Measurements from ENCODE around the gene HEBP2.
A peak's percentile ranks its signal among the peaks of the same experiment; 100 is the strongest.

HEBP2 gene

DNA sequence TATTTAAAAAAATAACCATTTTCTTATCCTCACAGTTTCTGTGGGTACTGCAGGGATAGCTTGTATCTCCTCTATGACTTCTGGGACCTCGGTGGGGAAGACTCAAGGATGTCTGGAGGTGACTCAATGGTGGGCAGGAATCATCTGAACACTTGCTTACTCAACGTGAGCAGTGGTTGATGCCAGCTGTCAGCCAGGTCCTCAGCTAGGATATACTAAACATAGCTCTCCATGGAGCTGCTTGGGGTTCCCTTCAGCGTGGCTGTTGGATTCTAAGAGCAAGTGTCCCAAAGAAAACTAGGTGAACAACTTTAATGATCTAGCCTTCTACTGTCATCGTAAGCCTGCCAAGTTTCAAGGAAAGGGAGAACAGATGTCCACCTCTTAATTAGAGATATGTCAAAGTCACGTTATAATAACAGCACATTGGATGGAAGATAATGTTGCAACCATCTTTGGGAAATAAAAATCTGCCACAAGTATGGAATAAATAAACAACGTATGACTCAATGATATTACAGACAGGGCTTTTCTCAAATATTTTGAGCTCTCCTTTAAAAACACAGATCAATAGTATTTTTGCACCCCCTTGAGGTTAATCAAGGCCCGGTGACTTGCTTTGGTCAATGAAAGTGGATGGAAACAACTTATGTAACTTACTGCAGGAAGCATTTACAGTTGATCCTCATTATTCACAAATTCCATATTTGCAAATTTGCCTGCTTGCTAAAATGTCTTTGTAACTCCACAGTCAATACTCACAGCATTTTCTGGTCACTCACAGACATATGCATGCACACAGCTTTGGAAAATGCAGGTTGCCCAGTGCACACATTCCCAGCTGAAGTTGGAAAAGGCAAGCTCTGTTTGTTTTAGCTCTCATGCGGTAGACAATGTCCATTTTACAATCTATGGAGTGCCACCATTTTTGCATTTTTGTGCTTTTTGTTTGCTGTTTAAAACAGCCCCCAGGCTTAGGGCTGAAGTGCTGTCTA is 6.6 kb upstream of the HEBP2 start:
- no peak for DNase-seq (ENCODE audit: low spot score)

DNA sequence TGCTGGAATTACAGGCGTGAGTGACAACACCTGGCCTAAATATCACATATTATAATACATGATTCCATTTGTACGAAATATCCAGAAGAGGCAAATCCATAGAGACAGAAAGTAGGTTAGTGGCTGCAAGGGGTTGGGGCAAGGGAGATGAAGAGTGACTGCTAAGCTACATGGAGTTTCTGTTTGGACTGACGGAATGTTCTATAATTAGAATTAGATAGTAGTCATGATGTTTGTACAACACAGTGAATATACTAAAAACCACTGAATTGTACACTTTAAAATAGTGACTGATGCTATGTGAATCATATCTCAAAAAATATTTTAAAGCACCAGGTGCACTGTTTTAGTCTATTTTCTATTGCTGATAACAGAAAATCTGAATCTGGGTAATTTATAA is 3.7 kb upstream of the HEBP2 start:
- no peak for DNase-seq (ENCODE audit: low spot score)

- DNase-seq (ENCODE audit: low spot score), result no peak
Measured at GRCh38 chr6:138401960-138402837, 1.8 kb upstream of the HEBP2 start.

DNA sequence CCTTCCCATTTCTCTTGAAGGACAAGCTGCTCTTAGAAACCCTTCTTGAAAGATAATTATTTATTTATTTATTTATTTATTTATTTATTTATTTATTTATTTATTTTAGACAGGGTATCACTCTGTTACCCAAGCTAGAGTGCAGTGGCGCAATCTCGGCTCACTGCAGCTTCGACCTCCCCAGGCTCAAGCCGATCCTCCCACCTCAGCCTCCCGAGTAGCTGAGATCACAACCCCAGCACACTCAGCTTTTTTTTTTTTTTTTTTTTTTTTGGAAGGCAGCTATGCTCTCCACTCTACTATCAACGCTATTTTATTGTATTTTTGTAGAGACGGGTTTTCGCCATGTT is 1.2 kb upstream of the HEBP2 start:
- no peak for DNase-seq (ENCODE audit: low spot score)

DNA sequence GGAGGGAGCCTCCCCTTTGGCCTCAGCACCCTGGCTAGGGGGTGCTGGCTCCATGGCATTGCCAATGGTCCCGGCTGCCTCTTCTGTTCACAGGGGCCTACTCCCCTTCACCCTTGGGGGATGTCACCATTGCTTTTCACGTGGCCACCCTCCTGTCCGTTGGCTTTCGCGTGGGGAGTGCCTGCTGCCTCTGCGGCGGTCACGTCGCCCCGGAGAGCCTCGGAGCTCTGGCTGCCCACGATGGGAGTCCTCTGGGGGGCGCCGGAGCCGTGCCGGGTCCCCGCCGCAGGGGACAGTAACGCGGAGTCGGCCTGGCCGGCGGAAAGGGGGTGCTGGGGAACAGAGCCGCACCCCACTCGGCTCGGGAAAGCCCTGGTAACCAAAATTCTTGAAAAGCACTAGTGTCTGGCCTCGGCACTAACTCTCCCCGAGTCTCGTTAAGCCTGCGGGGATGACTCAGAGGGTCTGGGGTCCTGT is 661 bp upstream of the HEBP2 start:
- peak; percentile 43 for DNase-seq (ENCODE audit: low spot score)

DNA sequence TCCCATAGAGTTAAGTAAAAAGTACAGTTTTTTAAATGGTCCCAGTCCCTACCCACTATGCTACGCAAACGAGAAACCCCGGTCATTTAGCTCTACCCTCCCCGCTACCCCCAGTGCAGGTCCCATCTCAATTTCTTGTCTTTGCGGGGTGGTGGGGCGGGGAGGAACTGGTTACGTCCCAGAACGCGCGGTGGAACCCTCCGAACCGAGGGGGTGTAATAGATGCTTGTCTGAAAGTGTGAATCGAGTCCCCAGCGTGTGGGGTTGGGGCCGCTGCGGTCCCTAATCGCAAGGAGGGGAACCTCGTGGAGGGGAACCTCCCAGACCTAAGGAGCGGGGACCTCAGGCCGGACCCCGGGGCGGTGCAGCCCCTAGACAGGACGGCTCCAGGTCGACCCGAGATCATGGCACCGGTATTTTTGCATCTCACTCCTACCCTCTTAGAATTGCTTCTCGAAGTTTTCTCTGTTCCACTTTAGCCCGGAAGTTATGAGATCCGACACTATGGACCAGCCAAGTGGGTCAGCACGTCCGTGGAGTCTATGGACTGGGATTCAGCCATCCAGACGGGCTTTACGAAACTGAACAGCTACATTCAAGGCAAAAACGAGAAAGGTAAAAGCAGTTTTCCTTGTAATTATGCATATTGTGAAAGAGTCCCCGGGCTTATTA is 779 bp downstream of the HEBP2 start:
- DNase-seq (ENCODE audit: low spot score), result peak; percentile 55

DNA sequence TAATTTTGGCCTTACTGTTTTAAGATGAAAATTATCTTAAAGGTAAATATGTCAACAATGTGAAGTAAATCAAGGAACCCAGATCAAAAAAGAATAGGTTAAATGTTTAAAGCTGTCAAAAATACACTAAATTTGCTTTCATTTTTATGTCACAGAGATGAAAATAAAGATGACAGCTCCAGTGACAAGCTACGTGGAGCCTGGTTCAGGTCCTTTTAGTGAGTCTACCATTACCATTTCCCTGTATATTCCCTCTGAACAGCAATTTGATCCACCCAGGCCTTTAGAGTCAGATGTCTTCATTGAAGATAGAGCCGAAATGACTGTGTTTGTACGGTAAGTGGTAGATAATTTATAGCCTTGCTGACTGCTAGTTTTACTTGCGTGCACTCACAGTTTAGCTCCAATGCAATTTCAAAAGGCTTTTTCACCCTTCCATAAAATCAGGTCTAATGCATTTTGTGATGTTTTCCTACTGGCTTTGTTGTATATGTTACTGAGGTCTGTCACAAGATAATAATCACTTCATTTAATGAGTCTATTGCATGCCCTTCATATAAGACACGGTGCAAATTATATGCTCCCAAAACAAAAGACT is 1.9 kb downstream of the HEBP2 start:
- no peak for DNase-seq (ENCODE audit: low spot score)

DNA sequence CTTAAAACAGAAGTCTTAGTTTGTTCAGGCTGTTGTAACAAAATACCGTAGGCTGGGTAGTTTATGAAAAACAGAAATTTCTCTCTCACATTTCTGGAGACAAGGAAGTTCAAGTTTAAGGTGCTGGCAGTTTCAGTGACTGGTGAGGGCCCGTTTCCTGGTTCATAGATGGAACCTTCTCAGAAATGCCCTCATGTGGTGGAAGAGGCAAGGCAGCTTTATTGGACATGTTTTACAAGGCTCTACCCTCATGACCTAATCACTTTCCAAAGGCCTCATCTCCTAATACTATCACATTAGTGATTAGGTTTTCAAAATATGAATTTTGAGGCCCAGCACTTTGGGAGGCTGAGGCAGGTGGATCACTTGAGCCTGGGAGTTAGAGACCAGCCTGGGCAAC is 2.4 kb downstream of the HEBP2 start:
- no peak for DNase-seq (ENCODE audit: low spot score)

DNA sequence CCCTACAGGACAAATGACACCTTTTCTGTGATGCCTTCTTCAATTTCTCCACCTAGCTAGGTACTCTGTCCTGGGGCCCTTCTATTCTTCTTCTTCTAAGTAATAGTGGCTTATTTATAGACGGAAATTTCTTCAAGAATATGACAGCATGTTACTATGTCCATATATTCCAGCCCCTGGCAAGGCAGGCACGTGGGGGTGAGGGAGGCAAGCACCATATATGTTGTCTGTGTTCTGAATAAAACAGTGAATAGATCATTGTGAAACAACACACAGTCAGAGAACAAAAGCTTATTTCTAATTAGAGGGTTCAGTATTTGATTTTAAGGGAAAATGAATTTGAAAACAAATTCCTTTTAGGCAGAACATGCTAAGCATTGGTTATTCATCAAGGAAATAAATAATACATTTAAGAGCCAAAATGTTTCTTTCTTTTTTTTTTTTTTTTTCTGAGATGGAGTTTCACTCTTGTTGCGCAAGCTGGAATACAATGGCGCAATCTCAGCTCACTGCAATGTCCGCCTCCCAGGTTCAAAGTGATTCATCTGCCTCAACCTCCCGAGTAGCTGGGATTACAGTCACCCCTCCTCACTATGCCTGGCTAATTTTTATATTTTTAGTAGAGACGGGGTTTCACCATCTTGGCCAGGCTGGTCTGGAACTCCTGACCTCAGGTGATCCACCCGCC is 6.2 kb downstream of the HEBP2 start:
- DNase-seq (ENCODE audit: low spot score), result no peak

- no peak for DNase-seq (ENCODE audit: low spot score)
Measured at GRCh38 chr6:138410972-138411880, 7.2 kb downstream of the HEBP2 start.

DNA sequence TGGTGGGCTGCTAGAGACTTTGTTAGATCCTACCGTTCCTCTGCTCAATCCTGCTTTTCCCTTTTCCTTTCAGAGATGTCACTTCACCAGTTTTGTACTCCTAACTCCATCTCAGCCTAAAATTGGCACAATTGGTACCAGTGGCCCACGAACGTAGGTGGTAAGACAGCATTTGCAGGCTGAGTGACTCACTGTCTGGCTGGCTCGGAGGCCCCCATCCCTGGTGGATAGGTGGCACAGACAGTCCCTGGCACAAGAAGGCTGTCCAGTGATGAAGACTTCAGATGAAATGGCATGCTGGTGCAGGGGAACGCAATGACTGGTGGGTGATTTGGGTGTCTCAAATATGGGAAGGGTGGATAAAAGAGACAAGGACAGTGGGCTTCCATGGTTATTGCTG is 11.1 kb downstream of the HEBP2 start:
- no peak for DNase-seq (ENCODE audit: low spot score)

GRCh38 chr6:138416206-138416605 is 12.2 kb downstream of the HEBP2 start:
- DNase-seq (ENCODE audit: low spot score), result no peak

DNA sequence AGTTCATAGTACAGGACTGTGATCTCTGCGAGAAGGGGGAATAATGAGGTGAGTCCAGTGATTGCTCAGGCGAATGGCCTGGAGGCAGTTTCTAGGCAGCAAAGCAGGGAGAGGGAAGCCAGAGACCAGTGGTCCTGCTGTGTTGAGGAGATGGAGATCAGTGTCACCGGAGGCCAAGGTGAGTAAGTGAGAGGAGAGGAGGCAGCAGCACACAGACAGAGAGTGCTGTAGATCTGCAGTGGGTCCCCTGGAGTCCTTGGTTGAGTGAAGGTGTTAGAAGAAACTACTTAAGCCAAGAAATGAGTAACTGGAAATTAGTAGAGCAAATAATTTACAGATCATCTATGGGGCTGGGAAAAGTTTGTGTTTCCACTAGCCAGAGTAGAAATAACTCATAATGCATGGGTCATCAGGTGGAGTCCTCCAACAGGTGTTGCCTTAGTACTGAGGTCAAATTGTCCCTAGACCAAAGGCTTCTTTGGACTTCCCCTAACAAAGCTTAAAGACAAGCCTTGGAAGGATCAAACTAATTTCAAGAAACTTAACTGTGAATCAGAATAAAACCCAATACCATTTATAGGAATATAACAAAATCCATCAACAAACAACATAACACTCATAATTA is 13.6 kb downstream of the HEBP2 start:
- DNase-seq (ENCODE audit: low spot score), result no peak

DNA sequence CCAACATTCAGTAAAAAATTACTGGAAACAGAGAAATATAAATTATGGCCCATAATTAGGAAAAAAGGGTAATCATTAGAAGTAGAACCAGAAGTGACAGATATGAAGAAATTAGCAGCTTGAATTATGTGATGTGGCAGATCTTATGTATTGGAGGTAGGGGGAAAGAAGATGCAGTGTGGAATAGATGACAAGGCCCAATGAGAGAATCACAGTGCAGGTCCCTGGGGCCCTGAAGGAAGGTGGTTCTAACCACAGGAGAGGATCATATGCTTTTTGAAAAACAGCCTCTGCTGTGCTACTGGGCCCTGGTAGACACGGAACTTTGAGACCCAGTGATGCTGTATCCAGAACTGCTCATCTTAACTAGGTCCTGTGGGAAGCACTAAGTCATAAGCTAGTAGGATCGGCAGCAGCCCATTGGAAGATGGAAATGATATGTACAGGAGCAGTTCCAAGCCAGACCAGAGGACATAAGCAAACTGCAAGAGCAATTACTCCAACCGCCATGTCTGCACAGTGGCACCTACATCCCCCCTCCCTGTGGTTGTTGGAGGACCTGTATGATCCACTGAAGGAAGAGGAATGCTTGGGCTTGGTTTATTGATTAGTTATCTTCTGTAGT is 14.2 kb downstream of the HEBP2 start:
- DNase-seq (ENCODE audit: low spot score), result no peak

DNA sequence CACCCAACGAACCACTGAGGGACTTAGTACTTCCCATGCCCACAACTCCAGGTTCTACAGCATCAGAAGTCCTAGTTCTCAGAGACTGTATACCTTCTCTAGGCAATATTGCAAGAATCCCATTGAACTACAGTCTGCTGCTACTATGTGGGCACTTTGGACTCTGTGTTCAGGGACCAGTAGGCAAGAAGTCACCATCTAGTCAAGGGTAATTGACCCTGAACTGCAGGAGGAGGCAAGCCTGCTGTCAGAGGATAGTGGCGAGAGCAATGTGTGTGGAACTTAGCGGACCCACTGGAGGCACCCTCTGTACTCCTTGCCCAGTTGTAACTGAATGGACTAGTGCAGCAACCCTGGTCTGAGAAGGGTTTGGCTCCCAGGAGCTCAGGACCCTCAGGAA is 15.7 kb downstream of the HEBP2 start:
- no peak for DNase-seq (ENCODE audit: low spot score)

DNA sequence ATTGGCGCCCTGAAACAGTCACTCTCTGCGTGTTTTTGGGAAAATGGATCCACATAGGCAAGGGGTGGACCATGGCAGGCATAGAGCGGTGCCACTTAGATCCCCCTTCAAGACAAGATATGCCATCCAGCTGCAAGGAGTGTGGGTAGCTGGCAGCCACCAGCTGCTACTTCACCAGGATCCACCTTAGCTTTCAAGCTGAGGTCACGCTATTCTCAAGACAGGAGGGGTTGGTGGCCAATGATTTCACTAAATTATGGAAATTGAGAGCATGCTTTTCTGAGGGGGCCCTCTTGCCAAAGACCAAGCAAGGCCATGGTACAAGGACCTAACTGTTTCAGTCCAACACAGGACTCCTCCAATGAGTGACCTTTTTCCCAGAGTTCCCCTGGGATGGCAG is 16.3 kb downstream of the HEBP2 start:
- no peak for DNase-seq (ENCODE audit: low spot score)

DNA sequence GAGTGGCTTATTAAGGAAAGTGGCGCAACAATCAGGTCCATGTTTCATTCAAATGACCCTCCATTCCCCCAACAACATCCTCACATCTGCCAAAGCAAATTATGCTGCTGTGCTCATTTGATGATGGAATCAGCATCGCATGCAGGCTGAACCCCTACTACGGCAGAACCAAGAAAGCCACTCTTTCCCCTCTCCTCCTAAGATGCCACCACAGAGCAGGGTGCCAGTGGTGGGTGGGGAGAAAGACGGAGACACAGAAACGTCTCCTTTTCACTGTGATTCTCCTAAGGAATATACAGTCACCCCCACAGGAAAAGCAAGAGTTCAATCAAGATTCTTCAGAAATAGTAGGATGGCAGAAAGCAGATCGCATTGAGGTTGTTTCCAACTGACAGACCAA is 17.1 kb downstream of the HEBP2 start:
- no peak for DNase-seq (ENCODE audit: low spot score)

DNA sequence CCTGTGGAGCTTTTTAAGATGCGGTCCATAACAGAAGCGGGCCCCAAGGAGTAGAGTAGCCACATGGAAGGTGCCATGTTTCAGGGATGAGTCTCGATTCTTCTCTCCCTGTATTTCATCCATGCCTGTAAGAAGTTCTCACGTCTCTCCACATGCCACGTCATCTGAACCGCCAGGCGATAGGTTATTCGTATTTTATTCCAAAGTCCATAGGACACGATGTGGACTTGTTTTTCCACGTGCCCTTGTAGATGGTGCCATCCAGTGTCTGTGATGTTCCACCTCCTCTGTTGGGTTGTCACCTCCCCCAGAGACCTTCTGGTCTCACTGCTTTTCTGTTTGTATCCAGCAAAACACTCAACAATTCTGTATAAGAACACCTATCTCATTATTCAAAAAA is 17.6 kb downstream of the HEBP2 start:
- no peak for DNase-seq (ENCODE audit: low spot score)

DNA sequence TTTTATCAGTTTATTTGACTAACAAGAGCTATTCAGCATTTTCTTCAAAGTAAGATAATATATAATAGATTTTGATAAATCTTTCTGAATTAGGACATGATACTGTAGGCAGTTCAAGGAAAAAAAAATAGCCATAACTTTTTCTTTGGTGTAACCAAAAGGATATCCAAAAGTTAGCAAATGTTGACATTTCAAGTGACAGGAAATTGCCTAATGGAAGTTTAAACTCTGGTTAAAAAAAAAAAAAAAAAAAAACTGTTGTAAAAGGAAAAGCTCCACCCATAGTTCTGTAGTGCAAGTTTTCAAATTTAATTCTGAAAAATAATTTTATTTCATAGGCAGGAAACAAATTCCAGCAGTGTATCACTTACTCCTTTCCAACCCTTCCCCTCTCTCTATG is 18.8 kb downstream of the HEBP2 start:
- no peak for DNase-seq (ENCODE audit: low spot score)

Data from germinal center (tissue), 1 donor.